Upper lobe of left lung (tissue), 4 donors: Measurements from ENCODE around the gene OSBPL10.

ENCODE experiments used
- POLR2AphosphoS5 ChIP-seq, 2 donors: sonication (generic); formaldehyde crosslinking; IDR thresholded peaks; one replicate each; pipeline ENCODE4 v1.5.1; 2017; ENCODE audit warnings: antibody characterized with exemption in 2 of 2
- TF ChIP-seq, protein P1 (sequence below), 6 experiments: fragments of 450-650 bp in 4 of 6; fragments of 200-600 bp in 2 of 6; sonication (generic) in 2 of 6; IDR thresholded peaks; one replicate each; pipeline ENCODE4 v1.5.1; 2016 to 2019; ENCODE audit warnings: antibody characterized with exemption in 6 of 6

DNA sequence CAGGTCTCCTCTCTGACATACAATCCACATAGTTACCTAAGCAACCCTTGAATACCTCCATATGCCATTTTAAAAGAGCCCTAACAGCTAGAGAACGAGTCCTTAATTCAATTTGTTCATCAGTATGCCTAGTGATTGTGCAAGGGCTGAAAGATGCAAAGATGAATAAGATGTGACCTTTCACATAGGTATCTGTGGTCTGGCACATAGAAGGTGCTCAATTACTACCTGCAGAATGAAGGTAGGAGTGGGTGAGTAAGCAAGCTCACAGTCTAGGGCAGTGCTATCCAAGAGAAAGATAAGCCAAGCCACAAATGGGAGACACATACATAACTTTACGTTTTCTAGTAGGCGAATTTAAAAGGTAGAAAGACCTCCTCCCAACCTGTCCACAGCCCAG is 157.9 kb downstream of the OSBPL10 start:
- TF ChIP-seq, protein P1, sequence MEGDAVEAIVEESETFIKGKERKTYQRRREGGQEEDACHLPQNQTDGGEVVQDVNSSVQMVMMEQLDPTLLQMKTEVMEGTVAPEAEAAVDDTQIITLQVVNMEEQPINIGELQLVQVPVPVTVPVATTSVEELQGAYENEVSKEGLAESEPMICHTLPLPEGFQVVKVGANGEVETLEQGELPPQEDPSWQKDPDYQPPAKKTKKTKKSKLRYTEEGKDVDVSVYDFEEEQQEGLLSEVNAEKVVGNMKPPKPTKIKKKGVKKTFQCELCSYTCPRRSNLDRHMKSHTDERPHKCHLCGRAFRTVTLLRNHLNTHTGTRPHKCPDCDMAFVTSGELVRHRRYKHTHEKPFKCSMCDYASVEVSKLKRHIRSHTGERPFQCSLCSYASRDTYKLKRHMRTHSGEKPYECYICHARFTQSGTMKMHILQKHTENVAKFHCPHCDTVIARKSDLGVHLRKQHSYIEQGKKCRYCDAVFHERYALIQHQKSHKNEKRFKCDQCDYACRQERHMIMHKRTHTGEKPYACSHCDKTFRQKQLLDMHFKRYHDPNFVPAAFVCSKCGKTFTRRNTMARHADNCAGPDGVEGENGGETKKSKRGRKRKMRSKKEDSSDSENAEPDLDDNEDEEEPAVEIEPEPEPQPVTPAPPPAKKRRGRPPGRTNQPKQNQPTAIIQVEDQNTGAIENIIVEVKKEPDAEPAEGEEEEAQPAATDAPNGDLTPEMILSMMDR (IDR thresholded peaks at IDR 0.05) = no peak
- TF ChIP-seq POLR2AphosphoS5 (IDR thresholded peaks at IDR 0.05) = no peak
